CD14-positive monocyte (primary cell): ENCODE results near the gene GRID2. TPM values are rescaled to one million over a fixed set of nuclear protein-coding genes. Genes with fewer than 3 reads are reported as not detected.

Experiments
- DNase-seq, 3 donors: peaks; one replicate each; pipeline ENCODE4 v3.0.0-alpha.2; 2011 to 2022
- H2AFZ ChIP-seq: 2 replicates; pipeline ENCODE4 v1.6.0; 2012; ENCODE audit warnings: mild to moderate bottlenecking, low read depth, low read length, inconsistent platforms; ENCODE audit not compliant: insufficient read depth, poor library complexity, severe bottlenecking
- H3K27ac ChIP-seq, 2 donors: 1 replicate in 1 of 2; 2 replicates in 1 of 2; pipeline ENCODE4 v1.5.1; 2012 to 2013; ENCODE audit warnings: low read length in 2 of 2, control low read depth in 1 of 2, inconsistent platforms in 1 of 2, low read depth in 1 of 2, mild to moderate bottlenecking in 1 of 2
- H3K27me3 ChIP-seq, 2 donors: one replicate each; pipeline versions ENCODE4 v1.6.0 to v1.6.1; 2011 to 2013; ENCODE audit warnings: low read length in 2 of 2; ENCODE audit not compliant: control insufficient read depth in 2 of 2, insufficient read depth in 2 of 2
- H3K36me3 ChIP-seq, 2 donors: replicated peaks in 1 of 2; 1 replicate in 1 of 2; 2 replicates in 1 of 2; pipeline versions ENCODE4 v1.5.1 to v1.6.1; 2012 to 2013; ENCODE audit warnings: low read length in 2 of 2, control low read depth in 1 of 2, inconsistent platforms in 1 of 2, mild to moderate bottlenecking in 1 of 2; ENCODE audit not compliant: insufficient read depth in 2 of 2, control insufficient read depth in 1 of 2
- H3K4me1 ChIP-seq, 2 donors: 1 replicate in 1 of 2; 2 replicates in 1 of 2; pipeline versions ENCODE4 v1.5.1 to v1.6.1; 2012 to 2013; ENCODE audit warnings: low read length in 2 of 2, control low read depth in 1 of 2, inconsistent platforms in 1 of 2, mild to moderate bottlenecking in 1 of 2, moderate library complexity in 1 of 2; ENCODE audit not compliant: insufficient read depth in 2 of 2, control insufficient read depth in 1 of 2
- H3K4me2 ChIP-seq: replicated peaks from 2 replicates; pipeline ENCODE3; 2012; ENCODE audit warnings: low read length, moderate library complexity, mild to moderate bottlenecking; ENCODE audit not compliant: poor library complexity, severe bottlenecking; ENCODE audit errors: extremely low read depth
- H3K4me3 ChIP-seq, 3 experiments: fragments of 200-600 bp in 1 of 3; sonication (generic) in 1 of 3; replicated peaks in 1 of 3; 1 replicate in 2 of 3; 2 replicates in 1 of 3; pipeline ENCODE4 v1.5.1; 2011 to 2013; ENCODE audit warnings: low read length in 3 of 3, mild to moderate bottlenecking in 3 of 3, control low read depth in 2 of 3, low read depth in 2 of 3, inconsistent platforms in 1 of 3, moderate library complexity in 1 of 3
- H3K79me2 ChIP-seq: 2 replicates; pipeline ENCODE4 v1.6.0; 2012; ENCODE audit warnings: mild to moderate bottlenecking, control low read depth, inconsistent platforms, low read length, moderate library complexity; ENCODE audit not compliant: insufficient read depth
- H3K9ac ChIP-seq: 2 replicates; pipeline ENCODE4 v1.6.0; 2017; ENCODE audit warnings: low read length, mild to moderate bottlenecking; ENCODE audit not compliant: insufficient read depth, poor library complexity, severe bottlenecking
- H3K9me3 ChIP-seq, 2 donors: replicated peaks in 1 of 2; 1 replicate in 1 of 2; 2 replicates in 1 of 2; pipeline versions ENCODE4 v1.5.1 to v1.6.1; 2012 to 2013; ENCODE audit warnings: low read length in 2 of 2, control low read depth in 1 of 2; ENCODE audit not compliant: control insufficient read depth in 1 of 2, insufficient read depth in 1 of 2
- H4K20me1 ChIP-seq: 2 replicates; pipeline ENCODE4 v1.6.0; 2012; ENCODE audit warnings: mild to moderate bottlenecking, low read length, control low read depth, moderate library complexity; ENCODE audit not compliant: insufficient read depth
- H3K27ac Mint-ChIP-seq, 7 donors: one replicate each; pipeline ENCODE4 v1.8.0; 2020; ENCODE audit warnings: mild to moderate bottlenecking in 7 of 7, mixed read lengths in 7 of 7, moderate library complexity in 6 of 7, inconsistent platforms in 2 of 7
- H3K27me3 Mint-ChIP-seq, 3 donors: one replicate each; pipeline ENCODE4 v1.8.0; 2021 to 2022; ENCODE audit warnings: low read depth in 3 of 3, mild to moderate bottlenecking in 3 of 3, mixed read lengths in 3 of 3, moderate library complexity in 3 of 3, inconsistent platforms in 1 of 3
- H3K36me3 Mint-ChIP-seq, 2 donors: one replicate each; pipeline ENCODE4 v1.8.0; 2020; ENCODE audit warnings: mixed read lengths in 2 of 2, inconsistent platforms in 1 of 2, mild to moderate bottlenecking in 1 of 2
- H3K4me1 Mint-ChIP-seq: one replicate; pipeline ENCODE4 v1.8.0; 2020; ENCODE audit warnings: mild to moderate bottlenecking, mixed read lengths
- H3K4me3 Mint-ChIP-seq, 2 donors: one replicate each; pipeline ENCODE4 v1.8.0; 2020; ENCODE audit warnings: mild to moderate bottlenecking in 2 of 2, mixed read lengths in 2 of 2, moderate library complexity in 1 of 2
- H3K9me3 Mint-ChIP-seq, 7 donors: one replicate each; pipeline ENCODE4 v1.8.0; 2020 to 2022; ENCODE audit warnings: mixed read lengths in 7 of 7, mild to moderate bottlenecking in 6 of 7, moderate library complexity in 6 of 7, inconsistent platforms in 2 of 7
- CTCF ChIP-seq: fragments of 200-600 bp; IDR thresholded peaks from one replicate; pipeline ENCODE4 v1.8.0; 2022; ENCODE audit warnings: antibody characterized with exemption, mild to moderate bottlenecking
- WGBS: methylation state at CpG from one replicate; pipeline ENCODE4 v1.1.5; 2013; ENCODE audit warnings: missing lambda C conversion rate; ENCODE audit not compliant: insufficient coverage; 5-methylcytosine and 5-hydroxymethylcytosine counted together
- intact Hi-C, 2 donors: fragments of 100-400 bp; cut with micrococcal nuclease; formaldehyde crosslinking; loops; one replicate each; pipeline versions ENCODE4 v1.15.0 to v1.15.1; 2023
- polyA plus RNA-seq, 3 donors: library from polyadenylated mRNA; depleted of rRNA in 1 of 3; unstranded in 2 of 3; stranded (reverse) in 1 of 3; fragments of 300-500 nt in 2 of 3; fragments of >200 nt in 1 of 3; fragmentation: Illumina TruSeq in 2 of 3; gene quantifications; 1 replicate in 2 of 3; 2 replicates in 1 of 3; pipeline ENCODE4 v1.2.3, GENCODE V29; 2012 to 2021

The GRID2 gene
- polyA plus RNA-seq, 3 donors: not detected

- Histone ChIP-seq H2AFZ (no peak overlapping the region), H3K4me2 (no peak overlapping the region), H3K36me3 (no peaks in the 10 kb centered on the region), H3K27me3 (no peaks in the 10 kb centered on the region), H3K4me3 (no peak overlapping the region), H3K9ac (no peak overlapping the region), H3K27ac (no peak overlapping the region), H3K4me1 (no peaks in the 10 kb centered on the region), H3K9me3 (no peaks in the 10 kb centered on the region), H3K79me2 (no peaks in the 10 kb centered on the region), H4K20me1 (no peaks in the 10 kb centered on the region)
- Mint-ChIP-seq H3K27me3 (no peaks in the 10 kb centered on the region), H3K27ac (no peak overlapping the region), H3K4me1 (no peaks in the 10 kb centered on the region), H3K36me3 (no peaks in the 10 kb centered on the region), H3K9me3 (peaks cover 0 to 4% (median 0%) of the 10 kb centered on the region in 7 donors), H3K4me3 (no peak overlapping the region)
- no CpG with 5 or more reads among the region's 1 CpG for WGBS
- no peak for DNase-seq
- intact Hi-C loops: no loop called here
- TF ChIP-seq CTCF: no peak
Observed at GRCh38 chr4:93351846-93352245, 1048.1 kb downstream of the GRID2 start.

- Histone ChIP-seq H3K79me2 (no peaks in the 10 kb centered on the region), H3K9me3 (no peaks in the 10 kb centered on the region), H3K9ac (no peak overlapping the region), H3K4me3 (no peak overlapping the region), H3K4me1 (no peaks in the 10 kb centered on the region), H3K27me3 (no peaks in the 10 kb centered on the region), H3K36me3 (no peaks in the 10 kb centered on the region), H3K4me2 (no peak overlapping the region), H3K27ac (no peak overlapping the region), H4K20me1 (no peaks in the 10 kb centered on the region), H2AFZ (no peak overlapping the region)
- WGBS: 92% methylated on average over 2 of the region's 4 CpGs
- intact Hi-C loops: no loop called here
- H3K36me3 Mint-ChIP-seq: no peaks in the 10 kb centered on the region
- H3K9me3 Mint-ChIP-seq: peaks cover 0 to 4% (median 0%) of the 10 kb centered on the region in 7 donors
- no peaks in the 10 kb centered on the region for H3K4me1 Mint-ChIP-seq
- H3K27ac Mint-ChIP-seq: no peak overlapping the region
- DNase-seq: no peak
- no peak overlapping the region for H3K4me3 Mint-ChIP-seq
- no peaks in the 10 kb centered on the region for H3K27me3 Mint-ChIP-seq
- TF ChIP-seq CTCF: no peak
Observed at GRCh38 chr4:93355411-93355810, 1051.6 kb downstream of the GRID2 start.
